Measurements from ENCODE around the gene MINK1.
"Not testable (repeated sequence)": the region's sequence is repeated elsewhere in the genome, so short reads cannot be mapped to it uniquely, and the experiment has no call there.

Gene MINK1

GRCh38 chr17:4812690-4813089 lies 20.4 kb upstream of the MINK1 start:
- no peak for DNase-seq

GRCh38 chr17:4815043-4815675 lies 18.0 kb upstream of the MINK1 start:
- no peak for DNase-seq

GRCh38 chr17:4816826-4817225 lies 16.3 kb upstream of the MINK1 start:
- DNase-seq: no peak

GRCh38 chr17:4818276-4818675 lies 14.9 kb upstream of the MINK1 start:
- DNase-seq: no peak

GRCh38 chr17:4822835-4823234 lies 10.3 kb upstream of the MINK1 start:
- no peak for DNase-seq

GRCh38 chr17:4823373-4824089 lies 9.6 kb upstream of the MINK1 start:
- DNase-seq: no peak

- DNase-seq: no peak
Observed at GRCh38 chr17:4827399-4827798, 5.7 kb upstream of the MINK1 start.

GRCh38 chr17:4832829-4833177 lies 337 bp upstream of the MINK1 start:
- not testable (repeated sequence) for DNase-seq

GRCh38 chr17:4833941-4834680 lies 971 bp downstream of the MINK1 start:
- no peak for DNase-seq

- DNase-seq: no peak
Observed at GRCh38 chr17:4834681-4835020, 1.5 kb downstream of the MINK1 start.

GRCh38 chr17:4836221-4836620 lies 3.1 kb downstream of the MINK1 start:
- no peak for DNase-seq

GRCh38 chr17:4837471-4838308 lies 4.5 kb downstream of the MINK1 start:
- no peak for DNase-seq

GRCh38 chr17:4838309-4838785 lies 5.2 kb downstream of the MINK1 start:
- DNase-seq: no peak

- DNase-seq: no peak
Observed at GRCh38 chr17:4839221-4839620, 6.1 kb downstream of the MINK1 start.

GRCh38 chr17:4839965-4840892 lies 7.1 kb downstream of the MINK1 start:
- no peak for DNase-seq

GRCh38 chr17:4840893-4841242 lies 7.7 kb downstream of the MINK1 start:
- DNase-seq: no peak

- DNase-seq: no peak
Observed at GRCh38 chr17:4842376-4842775, 9.2 kb downstream of the MINK1 start.

GRCh38 chr17:4843321-4844000 lies 10.3 kb downstream of the MINK1 start:
- no peak for DNase-seq

GRCh38 chr17:4845118-4845517 lies 12.0 kb downstream of the MINK1 start:
- no peak for DNase-seq

GRCh38 chr17:4846635-4847390 lies 13.7 kb downstream of the MINK1 start:
- no peak for DNase-seq

Measured in cortex of kidney (tissue), 1 donor.